Stomach (tissue), 9 donors: ENCODE measurements around the gene TXLNA. TPM values are rescaled to one million over a fixed set of nuclear protein-coding genes. Genes with fewer than 3 reads are reported as not detected.

Experiments
- DNase-seq, 2 donors: peaks; one replicate each; pipeline versions ENCODE4 v3.0.0 to v3.0.0-alpha.2; 2013 to 2019
- H3K27ac ChIP-seq, 5 donors: fragments of 200-600 bp in 4 of 5; sonication (generic) in 4 of 5; one replicate each; pipeline ENCODE4 v1.5.1; 2013 to 2019; ENCODE audit warnings: mild to moderate bottlenecking in 1 of 5, moderate library complexity in 1 of 5
- H3K27me3 ChIP-seq, 3 donors: fragments of 200-600 bp; sonication (generic); one replicate each; pipeline ENCODE4 v1.5.1; 2017 to 2019; ENCODE audit warnings: mixed run types in 1 of 3
- H3K36me3 ChIP-seq, 4 donors: fragments of 200-600 bp; sonication (generic); 1 replicate in 3 of 4; 2 replicates in 1 of 4; pipeline ENCODE4 v1.5.1; 2016 to 2019
- H3K4me1 ChIP-seq, 4 donors: fragments of 200-600 bp; sonication (generic); one replicate each; pipeline ENCODE4 v1.5.1; 2016 to 2019
- H3K4me3 ChIP-seq, 4 donors: fragments of 200-600 bp; sonication (generic) in 3 of 4; one replicate each; pipeline ENCODE4 v1.5.1; 2016 to 2019; ENCODE audit warnings: mild to moderate bottlenecking in 1 of 4
- H3K9me3 ChIP-seq, 4 donors: fragments of 200-600 bp; sonication (generic); one replicate each; pipeline ENCODE4 v1.5.1; 2016 to 2019
- EP300 ChIP-seq: sonication (generic); formaldehyde crosslinking; IDR thresholded peaks from one replicate; pipeline ENCODE4 v1.6.1; 2017; ENCODE audit warnings: antibody characterized with exemption
- POLR2A ChIP-seq, 4 donors: fragments of 450-650 bp; IDR thresholded peaks; one replicate each; pipeline ENCODE4 v1.6.1; 2016; ENCODE audit warnings: antibody characterized with exemption in 4 of 4, control low read depth in 2 of 4, mild to moderate bottlenecking in 1 of 4, moderate library complexity in 1 of 4
- POLR2AphosphoS5 ChIP-seq, 3 donors: sonication (generic); formaldehyde crosslinking; IDR thresholded peaks; one replicate each; pipeline ENCODE4 v1.6.1; 2016; ENCODE audit warnings: antibody characterized with exemption in 3 of 3
- WGBS, 5 donors: extraction: QIAGEN DNeasy Blood & Tissue Kit in 3 of 5; methylation state at CpG; one replicate each; pipeline versions ENCODE4 v1.1.5 to v1.1.7; 2013 to 2018; 5-methylcytosine and 5-hydroxymethylcytosine counted together
- intact Hi-C: fragments of 100-400 bp; cut with DNase I; formaldehyde crosslinking; loops from one replicate; pipeline ENCODE4 v1.15.1; 2023; ENCODE audit warnings: low total_unique reads
- polyA plus RNA-seq, 3 donors: library from polyadenylated mRNA; stranded (reverse); fragments of 200-250 nt; gene quantifications; one replicate each; pipeline ENCODE4 v1.2.3, GENCODE V29; 2013
- total RNA-seq, 5 donors: library from RNA; depleted of rRNA; stranded (reverse); fragments of >200 nt; gene quantifications; one replicate each; pipeline versions ENCODE4 v1.1.0 to v1.2.3, GENCODE V29; 2014 to 2016
- TF ChIP-seq, protein P1 (sequence below), 7 experiments: fragments of 450-650 bp in 4 of 7; fragments of 200-600 bp in 3 of 7; sonication (generic) in 3 of 7; IDR thresholded peaks; one replicate each; pipeline ENCODE4 v1.5.1; 2016 to 2019; ENCODE audit warnings: antibody characterized with exemption in 7 of 7, control low read depth in 2 of 7, mild to moderate bottlenecking in 1 of 7
- donor health status: healthy with polysubstance abuse.
- donor health status: Bipolar disorder and iron deficiency.
- donor health status: healthy.

Gene TXLNA
- total and polyA plus RNA-seq, 8 donors = 9.8 to 48.1 (median 24.1) TPM

GRCh38 chr1:32198237-32199042 is 19.0 kb downstream of the TXLNA start:
- H3K27me3 ChIP-seq = no peaks in the 10 kb centered on the region
- peaks cover 26 to 51% (median 36%) of the 10 kb centered on the region in 4 donors for H3K4me1 ChIP-seq
- no peak for DNase-seq
- no peak overlapping the region for H3K4me3 ChIP-seq
- WGBS, 5 donors = 74 to 84% (median 81%) methylated on average over 3 of the region's 3 CpGs
- peak overlapping the region in 1 of 5 donors; percentile 37 for H3K27ac ChIP-seq
- no peaks in the 10 kb centered on the region for H3K9me3 ChIP-seq
- TF ChIP-seq POLR2A (IDR thresholded peaks at IDR 0.05) = no peak
- TF ChIP-seq, protein P1, sequence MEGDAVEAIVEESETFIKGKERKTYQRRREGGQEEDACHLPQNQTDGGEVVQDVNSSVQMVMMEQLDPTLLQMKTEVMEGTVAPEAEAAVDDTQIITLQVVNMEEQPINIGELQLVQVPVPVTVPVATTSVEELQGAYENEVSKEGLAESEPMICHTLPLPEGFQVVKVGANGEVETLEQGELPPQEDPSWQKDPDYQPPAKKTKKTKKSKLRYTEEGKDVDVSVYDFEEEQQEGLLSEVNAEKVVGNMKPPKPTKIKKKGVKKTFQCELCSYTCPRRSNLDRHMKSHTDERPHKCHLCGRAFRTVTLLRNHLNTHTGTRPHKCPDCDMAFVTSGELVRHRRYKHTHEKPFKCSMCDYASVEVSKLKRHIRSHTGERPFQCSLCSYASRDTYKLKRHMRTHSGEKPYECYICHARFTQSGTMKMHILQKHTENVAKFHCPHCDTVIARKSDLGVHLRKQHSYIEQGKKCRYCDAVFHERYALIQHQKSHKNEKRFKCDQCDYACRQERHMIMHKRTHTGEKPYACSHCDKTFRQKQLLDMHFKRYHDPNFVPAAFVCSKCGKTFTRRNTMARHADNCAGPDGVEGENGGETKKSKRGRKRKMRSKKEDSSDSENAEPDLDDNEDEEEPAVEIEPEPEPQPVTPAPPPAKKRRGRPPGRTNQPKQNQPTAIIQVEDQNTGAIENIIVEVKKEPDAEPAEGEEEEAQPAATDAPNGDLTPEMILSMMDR (IDR thresholded peaks at IDR 0.05) = no peak
- no peak for TF ChIP-seq EP300
- TF ChIP-seq POLR2AphosphoS5 (IDR thresholded peaks at IDR 0.05) = no peak
- H3K36me3 ChIP-seq = peaks cover 31 to 53% (median 49%) of the 10 kb centered on the region in 4 donors
- intact Hi-C loops = no loop called here

GRCh38 chr1:32199043-32199716 is 19.7 kb downstream of the TXLNA start:
- intact Hi-C loops = no loop called here
- Histone ChIP-seq H3K27me3 (no peaks in the 10 kb centered on the region), H3K4me1 (peaks cover 26 to 51% (median 36%) of the 10 kb centered on the region in 4 donors), H3K27ac (peak overlapping the region in 3 of 5 donors; percentile 84 to 89 (median 87)), H3K36me3 (peaks cover 23 to 46% (median 42%) of the 10 kb centered on the region in 4 donors), H3K4me3 (no peak overlapping the region), H3K9me3 (no peaks in the 10 kb centered on the region)
- TF ChIP-seq POLR2A (IDR thresholded peaks at IDR 0.05) (no peak), POLR2AphosphoS5 (IDR thresholded peaks at IDR 0.05) (no peak), EP300 (no peak)
- 60 to 80% (median 71%) methylated on average over 4 of the region's 4 CpGs for WGBS, 5 donors
- DNase-seq = no peak

- peak overlapping the region in 3 of 4 donors; percentile 67 to 71 (median 70) for H3K4me3 ChIP-seq
- peaks cover 26 to 53% (median 37%) of the 10 kb centered on the region in 4 donors for H3K4me1 ChIP-seq
- WGBS, 5 donors = 29 to 66% (median 35%) methylated on average over 3 to 6 of the region's 6 CpGs
- H3K36me3 ChIP-seq = peaks cover 18 to 41% (median 37%) of the 10 kb centered on the region in 4 donors
- no peaks in the 10 kb centered on the region for H3K27me3 ChIP-seq
- peak; percentile 57 to 60 for DNase-seq
- H3K27ac ChIP-seq = peak overlapping the region; percentile 14 to 89 (median 84)
- intact Hi-C loops = no loop called here
- TF ChIP-seq, protein P1 (IDR thresholded peaks at IDR 0.05) = no peak
- TF ChIP-seq POLR2AphosphoS5 (IDR thresholded peaks at IDR 0.05) (no peak), EP300 (no peak), POLR2A (IDR thresholded peaks at IDR 0.05) (no peak)
- H3K9me3 ChIP-seq = no peaks in the 10 kb centered on the region
These were observed 20.2 kb downstream of the TXLNA start for GRCh38 chr1:32199717-32200072.

DNA sequence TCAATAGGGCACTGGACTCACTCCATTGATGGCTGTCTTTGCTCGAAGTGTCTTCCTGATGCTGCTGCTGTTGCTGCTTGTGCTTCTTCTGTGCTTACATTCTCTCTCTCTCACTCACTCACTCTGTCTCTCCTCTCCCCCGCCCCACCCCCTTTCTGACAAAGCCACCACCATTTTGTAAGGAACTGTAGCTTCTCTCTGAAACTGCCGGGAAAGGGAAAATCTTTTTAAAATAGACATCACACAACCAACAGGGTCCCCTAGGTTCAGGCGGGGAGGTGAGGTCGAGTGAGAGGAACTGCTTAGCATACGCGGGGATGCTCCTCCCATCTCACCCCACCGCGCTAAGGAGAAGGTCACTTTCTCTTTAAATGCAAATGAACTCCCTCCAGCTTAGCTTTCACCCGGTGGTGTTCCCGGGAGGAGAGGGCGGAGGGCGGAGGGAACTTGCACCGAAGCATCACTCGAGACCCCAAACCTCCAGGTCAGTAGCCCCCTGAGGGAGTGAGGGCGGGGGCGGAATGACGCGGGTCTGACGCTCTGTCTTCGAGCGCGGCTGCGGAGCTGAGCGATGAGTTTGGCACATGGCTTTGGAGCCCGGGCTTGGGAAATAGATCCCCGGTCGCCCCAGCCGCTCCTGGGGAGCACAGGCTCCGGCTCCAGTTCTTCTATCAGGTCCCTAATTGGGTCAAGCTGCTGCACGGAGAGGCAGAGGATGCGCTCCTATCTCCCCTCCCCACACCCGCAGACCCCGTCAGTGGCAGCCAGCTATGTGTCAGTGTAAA is 20.9 kb downstream of the TXLNA start, which contains the start of gene CCDC28B:
TSS of gene CCDC28B (plus strand) at position 370 of the 785 bp plus-strand sequence. CDS start 1,341 bp downstream, outside the sequence.
- peaks cover 30 to 54% (median 43%) of the 10 kb centered on the region in 4 donors for H3K4me1 ChIP-seq
- peak; percentile 45 to 90 for DNase-seq
- H3K9me3 ChIP-seq = no peaks in the 10 kb centered on the region
- no peak for TF ChIP-seq EP300
- TF ChIP-seq, protein P1 (IDR thresholded peaks at IDR 0.05) = no peak
- TF ChIP-seq POLR2A (IDR thresholded peaks at IDR 0.05) = no peak
- TF ChIP-seq POLR2AphosphoS5 (IDR thresholded peaks at IDR 0.05) = peak in 1 of 3 donors; percentile 18
- 0 to 1% (median 1%) methylated on average over 25 to 34 of the region's 34 CpGs for WGBS, 5 donors
- H3K27me3 ChIP-seq = no peaks in the 10 kb centered on the region
- peaks cover 12 to 34% (median 30%) of the 10 kb centered on the region in 4 donors for H3K36me3 ChIP-seq
- H3K4me3 ChIP-seq = peak within 1 kb of the TSS; percentile 57 to 71 (median 68)
- peak within 1 kb of the TSS; percentile 58 to 89 (median 84) for H3K27ac ChIP-seq
- intact Hi-C loops = no loop called here
